Muscle layer of colon (tissue), 2 donors: Measurements from ENCODE around the gene MXD3.
"Not testable (repeated sequence)": the region's sequence is repeated elsewhere in the genome, so short reads cannot be mapped to it uniquely, and the experiment has no call there.

Source experiments
- H3K27ac ChIP-seq: one replicate; pipeline ENCODE4 v1.7.0; 2013; ENCODE audit warnings: low read depth, mild to moderate bottlenecking, low read length, moderate library complexity
- H3K27me3 ChIP-seq, 2 donors: one replicate each; pipeline ENCODE4 v1.7.0; 2013; ENCODE audit warnings: low read length in 2 of 2, mild to moderate bottlenecking in 2 of 2; ENCODE audit not compliant: insufficient read depth in 2 of 2, control insufficient read depth in 1 of 2
- H3K36me3 ChIP-seq: one replicate; pipeline ENCODE4 v1.7.0; 2013; ENCODE audit warnings: mild to moderate bottlenecking, low read length; ENCODE audit not compliant: insufficient read depth
- H3K4me1 ChIP-seq: one replicate; pipeline ENCODE4 v1.7.0; 2013; ENCODE audit warnings: mild to moderate bottlenecking, low read length; ENCODE audit not compliant: insufficient read depth
- H3K4me3 ChIP-seq, 2 donors: one replicate each; pipeline ENCODE4 v1.7.0; 2013; ENCODE audit warnings: low read length in 2 of 2, low read depth in 1 of 2, mild to moderate bottlenecking in 1 of 2, moderate library complexity in 1 of 2
- H3K9ac ChIP-seq: one replicate; pipeline ENCODE4 v1.7.0; 2013; ENCODE audit warnings: low read length
- H3K9me3 ChIP-seq: one replicate; pipeline ENCODE4 v1.7.0; 2013; ENCODE audit warnings: mild to moderate bottlenecking, low read length
- donor health status: abdominal sarcoma.
- donor health status: Adenocarcinoma of cecum.

Gene MXD3

GRCh38 chr5:177311723-177312648 lies at the start of gene MXD3:
TSS of gene MXD3 (minus strand) at chr5:177311898. CDS start at chr5:177311830, 68 bp downstream.
- H3K36me3 ChIP-seq: no peaks in the 10 kb centered on the region
- no peaks in the 10 kb centered on the region for H3K27me3 ChIP-seq
- no peak within 1 kb of the TSS for H3K27ac ChIP-seq
- H3K4me3 ChIP-seq: peak within 1 kb of the TSS; percentile 29 to 68
- H3K4me1 ChIP-seq: peaks cover 12% of the 10 kb centered on the region
- H3K9me3 ChIP-seq: no peaks in the 10 kb centered on the region
- no peak within 1 kb of the TSS for H3K9ac ChIP-seq

- not testable (repeated sequence) for H3K9me3 ChIP-seq, H3K36me3 ChIP-seq, H3K27ac ChIP-seq, H3K27me3 ChIP-seq, H3K4me3 ChIP-seq, H3K9ac ChIP-seq
- H3K4me1 ChIP-seq: peaks cover 11% of the 10 kb centered on the region
These were observed 49.0 kb upstream of the MXD3 start for GRCh38 chr5:177360740-177361139.

- Histone ChIP-seq H3K4me1 (peaks cover 8% of the 10 kb centered on the region), H3K9ac (no peak overlapping the region)
These were observed 48.2 kb upstream of the MXD3 start for GRCh38 chr5:177359860-177360259.

GRCh38 chr5:177359451-177359851 lies 47.8 kb upstream of the MXD3 start:
- no peak overlapping the region for H3K9ac ChIP-seq
- H3K27me3 ChIP-seq: peaks cover 0 to 8% of the 10 kb centered on the region in 2 donors
- peaks cover 8% of the 10 kb centered on the region for H3K4me1 ChIP-seq
- H3K27ac ChIP-seq: no peak overlapping the region
- H3K36me3 ChIP-seq: no peaks in the 10 kb centered on the region
- no peaks in the 10 kb centered on the region for H3K9me3 ChIP-seq
- no peak overlapping the region for H3K4me3 ChIP-seq

More at GRCh38 chr5:177359860-177360259, 48.2 kb upstream of the MXD3 start:
- H3K27me3 ChIP-seq: peaks cover 0 to 8% of the 10 kb centered on the region in 2 donors
- H3K27ac ChIP-seq: no peak overlapping the region
- H3K9me3 ChIP-seq: no peaks in the 10 kb centered on the region
- H3K36me3 ChIP-seq: no peaks in the 10 kb centered on the region
- no peak overlapping the region for H3K4me3 ChIP-seq

- peaks cover 0 to 8% of the 10 kb centered on the region in 2 donors for H3K27me3 ChIP-seq
- H3K9ac ChIP-seq: no peak overlapping the region
- H3K27ac ChIP-seq: no peak overlapping the region
- no peaks in the 10 kb centered on the region for H3K9me3 ChIP-seq
- no peaks in the 10 kb centered on the region for H3K36me3 ChIP-seq
- H3K4me3 ChIP-seq: no peak overlapping the region
- H3K4me1 ChIP-seq: peaks cover 2% of the 10 kb centered on the region
These were observed 46.7 kb upstream of the MXD3 start for GRCh38 chr5:177358370-177358819.

- Histone ChIP-seq H3K9me3 (no peaks in the 10 kb centered on the region), H3K4me1 (no peaks in the 10 kb centered on the region), H3K27me3 (peaks cover 0 to 8% of the 10 kb centered on the region in 2 donors), H3K36me3 (no peaks in the 10 kb centered on the region), H3K4me3 (no peak within 1 kb of the TSS), H3K9ac (no peak within 1 kb of the TSS), H3K27ac (no peak within 1 kb of the TSS)
These were observed 46.0 kb upstream of the MXD3 start, which contains the start of gene RGS14 for GRCh38 chr5:177357459-177358351. TSS of gene RGS14 (plus strand) at chr5:177357924. CDS start at chr5:177358025, 101 bp downstream.

GRCh38 chr5:177357146-177357458 lies 45.4 kb upstream of the MXD3 start:
- Histone ChIP-seq H3K4me3 (no peak overlapping the region), H3K9ac (no peak overlapping the region), H3K27ac (no peak overlapping the region), H3K4me1 (no peaks in the 10 kb centered on the region), H3K27me3 (peaks cover 0 to 8% of the 10 kb centered on the region in 2 donors), H3K9me3 (no peaks in the 10 kb centered on the region), H3K36me3 (no peaks in the 10 kb centered on the region)

- Histone ChIP-seq H3K36me3 (no peaks in the 10 kb centered on the region), H3K27me3 (peaks cover 0 to 8% of the 10 kb centered on the region in 2 donors), H3K4me3 (no peak overlapping the region), H3K4me1 (no peaks in the 10 kb centered on the region), H3K9ac (no peak overlapping the region), H3K27ac (no peak overlapping the region), H3K9me3 (no peaks in the 10 kb centered on the region)
These were observed 45.0 kb upstream of the MXD3 start for GRCh38 chr5:177356746-177357145.

GRCh38 chr5:177355868-177356168 lies 44.1 kb upstream of the MXD3 start:
- Histone ChIP-seq H3K4me3 (no peak overlapping the region), H3K27me3 (peaks cover 0 to 8% of the 10 kb centered on the region in 2 donors), H3K9ac (no peak overlapping the region), H3K36me3 (no peaks in the 10 kb centered on the region), H3K4me1 (peaks cover 2% of the 10 kb centered on the region), H3K27ac (no peak overlapping the region), H3K9me3 (no peaks in the 10 kb centered on the region)

GRCh38 chr5:177355162-177355867 lies 43.6 kb upstream of the MXD3 start:
- H3K36me3 ChIP-seq: peaks cover under 1% of the 10 kb centered on the region
- H3K9ac ChIP-seq: no peak overlapping the region
- no peaks in the 10 kb centered on the region for H3K9me3 ChIP-seq

GRCh38 chr5:177354711-177355110 lies 43.0 kb upstream of the MXD3 start:
- no peaks in the 10 kb centered on the region for H3K9me3 ChIP-seq
- no peak overlapping the region for H3K4me3 ChIP-seq
- H3K9ac ChIP-seq: no peak overlapping the region
- no peak overlapping the region for H3K27ac ChIP-seq
- peaks cover 6% of the 10 kb centered on the region for H3K36me3 ChIP-seq
- peaks cover 0 to 8% of the 10 kb centered on the region in 2 donors for H3K27me3 ChIP-seq
- peaks cover 13% of the 10 kb centered on the region for H3K4me1 ChIP-seq

More at GRCh38 chr5:177355162-177355867, 43.6 kb upstream of the MXD3 start:
- no peak overlapping the region for H3K4me3 ChIP-seq
- H3K4me1 ChIP-seq: peaks cover 7% of the 10 kb centered on the region
- H3K27ac ChIP-seq: no peak overlapping the region
- peaks cover 0 to 8% of the 10 kb centered on the region in 2 donors for H3K27me3 ChIP-seq
